HPDE6-E6E7 (cell line): ENCODE results near the gene FKBP1A.

Experiments used
- DNase-seq: peaks from one replicate; pipeline ENCODE4 v3.0.0; 2011; ENCODE audit warnings: missing footprints; ENCODE audit errors: extremely low spot score

FKBP1A gene

DNA sequence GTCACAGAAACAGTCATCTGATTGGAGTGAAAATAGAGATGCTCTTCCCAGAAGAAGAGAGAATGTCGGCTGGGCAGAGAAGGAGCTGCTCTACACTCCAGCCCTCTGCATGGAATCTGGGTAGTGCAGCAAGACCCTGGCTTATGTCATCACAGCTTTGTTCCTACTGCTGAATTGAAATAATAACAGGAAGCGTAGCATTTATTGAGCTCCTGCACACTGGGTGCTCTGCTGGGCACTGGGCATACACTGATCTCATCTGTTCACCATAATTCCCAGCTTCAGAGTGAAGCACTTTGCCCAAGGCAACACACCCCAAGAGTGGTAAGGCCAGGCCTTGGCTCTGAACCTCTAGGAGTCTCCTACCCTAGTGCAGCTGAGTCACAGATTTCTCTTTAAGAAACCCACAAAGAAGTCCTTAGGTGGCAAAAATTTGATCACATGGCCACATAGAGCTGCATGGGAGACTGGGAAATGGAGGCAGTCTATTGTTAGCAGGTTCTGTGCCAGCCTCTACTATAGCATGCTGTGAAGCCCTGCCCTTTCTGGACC is 60.0 kb downstream of the FKBP1A start:
- DNase-seq = no peak

GRCh38 chr20:1331801-1332453 is 60.9 kb downstream of the FKBP1A start:
- DNase-seq = no peak

DNA sequence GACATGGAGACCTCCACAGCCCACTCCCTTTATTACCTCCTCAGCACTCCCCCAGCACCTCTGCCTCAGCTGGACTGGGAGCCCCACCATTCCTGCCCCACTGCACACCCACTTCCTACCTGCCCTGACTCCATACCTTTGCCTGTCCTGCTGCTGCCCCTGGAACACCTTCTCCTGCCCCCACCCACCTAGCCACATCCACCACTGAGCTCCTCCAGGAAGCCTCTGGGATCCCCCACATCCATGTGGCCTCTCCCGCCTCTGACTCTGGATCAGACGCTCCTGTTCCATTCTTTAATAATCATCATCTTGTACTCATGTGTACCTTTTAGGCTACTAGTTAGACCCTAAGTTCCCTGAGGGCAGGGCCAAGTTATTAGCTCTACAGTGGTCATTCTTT is 61.8 kb downstream of the FKBP1A start:
- DNase-seq = no peak

GRCh38 chr20:1330075-1330830 is 62.6 kb downstream of the FKBP1A start:
- DNase-seq = no peak

- peak; percentile 94 for DNase-seq
Measured at GRCh38 chr20:1328680-1329330, 64.0 kb downstream of the FKBP1A start, which contains the start of gene SDCBP2. Gene SDCBP2, minus strand, starts transcription at chr20:1329139. Its CDS starts 8,723 bp downstream, at chr20:1320416.

- DNase-seq = no peak
Measured at GRCh38 chr20:1327827-1328679, 64.8 kb downstream of the FKBP1A start.

GRCh38 chr20:1327241-1327653 is 65.6 kb downstream of the FKBP1A start:
- DNase-seq = no peak

- no peak for DNase-seq
Measured at GRCh38 chr20:1326031-1326930, 66.6 kb downstream of the FKBP1A start.

DNA sequence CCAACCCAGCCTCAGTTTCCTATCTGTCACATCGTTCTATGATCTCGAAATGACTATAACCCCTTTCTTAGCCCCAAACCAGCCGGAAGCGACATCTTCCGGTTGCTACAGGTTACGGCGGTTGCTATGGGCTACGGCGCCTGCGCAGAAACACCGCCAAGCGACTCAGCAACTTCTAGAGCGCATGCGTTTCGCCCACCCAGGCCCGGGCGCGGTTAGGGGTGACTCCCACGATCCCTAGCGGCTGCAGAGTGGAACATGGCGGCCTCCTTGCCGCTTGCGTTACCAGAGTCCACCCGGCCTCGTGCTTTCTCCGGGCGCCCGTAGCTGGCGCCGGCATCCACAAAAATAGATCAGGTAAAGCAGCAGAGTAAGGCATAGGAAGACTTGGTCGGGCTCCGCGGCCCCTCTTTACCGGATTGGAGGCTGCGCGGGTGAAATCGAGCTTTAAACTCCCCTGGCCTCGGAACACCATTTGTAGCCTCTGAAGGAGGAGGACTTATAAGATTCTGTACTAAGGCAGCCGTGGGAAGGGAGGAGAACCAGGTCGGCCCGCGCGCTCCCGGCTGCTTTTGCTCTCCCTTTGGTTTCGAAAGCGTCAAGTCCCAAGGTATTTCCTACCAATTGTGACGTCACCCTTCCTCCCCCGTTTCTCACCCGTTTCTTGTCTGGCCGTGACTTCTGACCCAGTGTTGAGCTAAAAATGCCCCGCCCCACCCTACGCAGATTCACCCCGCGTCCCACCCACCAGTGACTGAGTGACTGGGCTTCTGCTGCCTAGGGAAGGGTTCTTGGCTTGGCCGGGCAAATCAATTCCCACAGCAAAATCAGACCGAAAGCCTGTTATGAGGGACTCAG is 67.5 kb downstream of the FKBP1A start:
- peak; percentile 99 for DNase-seq

GRCh38 chr20:1324598-1325172 is 68.2 kb downstream of the FKBP1A start:
- no peak for DNase-seq

DNA sequence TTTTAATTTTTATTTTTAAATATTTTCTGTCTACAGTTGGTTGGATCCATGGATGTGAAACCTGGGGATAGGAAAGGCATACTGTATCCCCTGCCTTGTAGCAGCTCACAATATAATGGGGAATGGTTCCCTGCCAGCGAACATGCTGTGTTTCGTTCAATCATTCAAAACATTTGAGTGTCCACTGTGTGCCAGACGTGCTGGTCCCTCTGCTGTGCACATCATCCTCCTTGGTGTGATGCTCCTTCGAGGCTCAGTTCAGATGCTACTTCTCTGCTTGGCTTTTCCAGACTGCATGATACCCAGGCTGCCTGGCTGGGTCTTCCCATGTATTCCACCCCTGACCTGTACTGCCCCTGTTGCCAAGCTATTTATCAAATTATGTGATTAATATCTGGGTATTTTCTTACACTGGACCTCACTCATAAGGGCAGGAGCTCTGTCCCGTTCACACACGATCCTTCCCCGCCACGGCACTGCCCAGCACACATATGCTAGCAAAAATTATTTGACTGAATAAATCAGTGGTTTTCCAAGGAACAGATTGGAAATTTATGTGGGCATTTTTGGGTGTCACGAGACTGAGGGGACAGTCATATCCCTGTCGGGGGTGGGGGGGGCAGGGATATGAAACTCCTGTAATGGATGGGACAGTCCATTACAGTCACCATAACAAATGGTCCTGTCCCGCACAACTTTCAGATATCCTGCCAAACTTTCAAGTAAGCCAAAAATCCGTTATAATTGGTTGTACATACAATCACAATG is 68.8 kb downstream of the FKBP1A start:
- DNase-seq = no peak

- DNase-seq = no peak
Measured at GRCh38 chr20:1323256-1323655, 69.6 kb downstream of the FKBP1A start.

- DNase-seq = peak; percentile 96
Measured at GRCh38 chr20:1322511-1323245, 70.2 kb downstream of the FKBP1A start.

- no peak for DNase-seq
Measured at GRCh38 chr20:1321654-1321939, 71.3 kb downstream of the FKBP1A start.

- no peak for DNase-seq
Measured at GRCh38 chr20:1320902-1321653, 71.8 kb downstream of the FKBP1A start.

- no peak for DNase-seq
Measured at GRCh38 chr20:1320016-1320415, 72.8 kb downstream of the FKBP1A start.

GRCh38 chr20:1319462-1319861 is 73.4 kb downstream of the FKBP1A start:
- no peak for DNase-seq
